GM10248 (cell line): ENCODE measurements around the gene B4GALT5.

ENCODE experiments used
- CTCF ChIA-PET: fragments of 300-600 bp; sonication (Branson Sonifier 250); formaldehyde crosslinking; extraction: SDS; loops from one replicate; lab custom pipeline; 2021; ENCODE audit warnings: antibody characterized with exemption; lab: Yijun Ruan, JAX
- POLR2A ChIA-PET: fragments of 350-650 bp; sonication (Branson Sonifier 250); formaldehyde crosslinking; extraction: SDS; loops from one replicate; lab custom pipeline; 2020; ENCODE audit warnings: antibody characterized with exemption; lab: Yijun Ruan, JAX
- DNase-seq: peaks from one replicate; pipeline ENCODE4 v3.0.0; 2012; ENCODE audit errors: extremely low spot score
- CTCF ChIP-seq: IDR thresholded peaks from 2 replicates; pipeline ENCODE4 v1.5.1; 2012; ENCODE audit warnings: mild to moderate bottlenecking, low read depth; ENCODE audit errors: extremely low read depth, missing control alignments, control extremely low read depth

B4GALT5 gene

GRCh38 chr20:49664612-49665313 lies 48.9 kb downstream of the B4GALT5 start:
- ChIA-PET POLR2A (interaction anchor here (0.6 kb wide), 1 partner anchor 11 kb away, joined by 4 read pairs; no protein-coding TSS in a partner anchor), CTCF (interaction anchor here (1.4 to 2.1 kb wide), 2 partner anchors 54 to 224 kb away, joined by 4 read pairs; no protein-coding TSS in a partner anchor)
- TF ChIP-seq CTCF = no peak
- no peak for DNase-seq

GRCh38 chr20:49663112-49663511 lies 50.6 kb downstream of the B4GALT5 start:
- TF ChIP-seq CTCF = no peak
- DNase-seq = no peak
- POLR2A ChIA-PET = no interaction called here
- CTCF ChIA-PET = interaction anchor here (0.6 to 3.0 kb wide), 6 partner anchors 20 to 182 kb away, joined by 3 to 9 read pairs (median 4); no protein-coding TSS in a partner anchor

GRCh38 chr20:49661560-49662329 lies 51.9 kb downstream of the B4GALT5 start:
- POLR2A ChIA-PET = no interaction called here
- no peak for TF ChIP-seq CTCF
- no peak for DNase-seq
- CTCF ChIA-PET = interaction anchor here (1.1 to 3.0 kb wide), 5 partner anchors 9 to 184 kb away, joined by 3 to 9 read pairs (median 3); no protein-coding TSS in a partner anchor

- TF ChIP-seq CTCF = no peak
- no peak for DNase-seq
- ChIA-PET CTCF (interaction anchor here (0.7 to 3.0 kb wide), 3 partner anchors 10 to 52 kb away, joined by 3 to 9 read pairs (median 3); no protein-coding TSS in a partner anchor), POLR2A (no interaction called here)
Measured at GRCh38 chr20:49660912-49661311, 52.8 kb downstream of the B4GALT5 start.

- no peak for TF ChIP-seq CTCF
- POLR2A ChIA-PET = no interaction called here
Measured at GRCh38 chr20:49659056-49659455, 54.6 kb downstream of the B4GALT5 start.

GRCh38 chr20:49658508-49658907 lies 55.2 kb downstream of the B4GALT5 start:
- ChIA-PET POLR2A (no interaction called here), CTCF (interaction anchor here (0.6 to 2.5 kb wide), 12 partner anchors 9 to 188 kb away, joined by 3 to 11 read pairs (median 4); no protein-coding TSS in a partner anchor)
- no peak for TF ChIP-seq CTCF
- DNase-seq = no peak

More at GRCh38 chr20:49659056-49659455, 54.6 kb downstream of the B4GALT5 start:
- CTCF ChIA-PET = interaction anchor here (0.9 to 2.5 kb wide), 7 partner anchors 9 to 187 kb away, joined by 3 to 11 read pairs (median 5); no protein-coding TSS in a partner anchor
- DNase-seq = no peak
